UCSD-AML1 (cell line): ENCODE data around the gene ARHGAP25.

ENCODE experiments used
- DNase-seq: peaks from one replicate; lab custom pipeline; 2025; ENCODE audit not compliant: unreplicated experiment; lab: John Stamatoyannopoulos, UW

Gene ARHGAP25

DNA sequence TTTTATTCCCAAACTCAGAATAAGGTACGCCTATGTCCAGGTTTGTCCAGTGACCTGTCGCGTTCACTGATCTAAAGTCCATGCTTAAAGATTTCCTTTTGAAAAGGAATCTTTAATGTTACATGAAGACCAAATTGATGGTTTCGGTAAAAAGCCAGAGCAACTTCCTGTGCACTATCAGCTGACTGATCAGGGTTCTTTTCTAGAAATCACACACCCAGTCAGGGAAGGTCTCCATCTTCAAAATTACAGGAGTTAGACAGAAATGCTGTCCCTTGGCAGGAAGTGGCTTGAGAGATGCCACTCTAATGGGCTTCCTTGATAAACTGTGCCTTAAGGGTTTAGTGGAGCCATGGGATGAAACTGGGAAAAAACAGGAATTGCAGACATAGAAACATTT, 14.7 kb upstream of the ARHGAP25 start:
- no peak for DNase-seq

DNA sequence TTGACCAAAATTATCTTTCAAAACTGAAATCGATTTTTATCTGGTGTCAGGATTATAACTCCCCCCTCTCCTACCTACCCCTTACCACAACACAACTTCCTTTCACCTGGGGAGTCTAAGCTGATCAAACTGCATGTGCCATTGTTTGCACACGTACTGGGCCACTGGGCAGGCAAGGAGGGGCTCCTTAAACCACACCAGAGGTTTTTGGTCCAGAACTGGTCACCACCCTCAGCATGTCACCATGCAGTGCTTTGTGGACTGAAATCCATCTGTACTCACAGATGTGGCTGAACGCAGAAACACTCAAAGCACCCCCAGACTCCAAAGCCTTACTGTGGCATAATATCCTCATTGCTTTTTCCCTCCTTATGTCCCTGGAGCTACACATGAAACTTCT, 13.9 kb upstream of the ARHGAP25 start:
- no peak for DNase-seq

DNA sequence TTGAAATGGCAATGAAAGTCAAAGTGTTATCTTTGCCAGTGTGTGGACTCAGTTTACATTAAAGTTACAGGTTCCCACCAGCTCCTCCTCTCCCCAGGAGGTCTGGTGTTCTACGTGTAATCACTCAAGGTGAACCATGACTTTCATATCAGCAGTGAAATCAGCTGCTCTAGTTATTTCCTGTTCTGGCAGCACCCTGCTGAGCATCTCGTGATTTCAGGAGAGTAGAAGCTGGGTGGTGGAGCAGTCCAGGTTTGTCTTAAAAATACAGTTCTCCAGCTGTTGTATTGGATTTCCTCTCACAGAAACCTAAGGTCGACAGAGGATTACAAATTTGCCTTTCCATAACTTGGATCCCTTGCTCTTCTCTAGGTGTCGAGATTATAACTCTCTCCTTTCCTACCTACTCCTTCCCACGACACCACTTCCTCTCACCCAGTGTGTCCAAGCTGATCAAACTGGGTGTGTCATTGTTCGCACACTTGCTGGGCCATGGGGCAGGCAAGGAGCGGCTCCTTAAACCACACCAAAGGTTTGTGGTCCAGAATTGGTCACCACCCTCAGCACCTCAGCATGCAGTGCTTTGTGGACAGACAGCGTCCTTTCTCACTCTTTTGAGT, 13.0 kb upstream of the ARHGAP25 start:
- no peak for DNase-seq

DNA sequence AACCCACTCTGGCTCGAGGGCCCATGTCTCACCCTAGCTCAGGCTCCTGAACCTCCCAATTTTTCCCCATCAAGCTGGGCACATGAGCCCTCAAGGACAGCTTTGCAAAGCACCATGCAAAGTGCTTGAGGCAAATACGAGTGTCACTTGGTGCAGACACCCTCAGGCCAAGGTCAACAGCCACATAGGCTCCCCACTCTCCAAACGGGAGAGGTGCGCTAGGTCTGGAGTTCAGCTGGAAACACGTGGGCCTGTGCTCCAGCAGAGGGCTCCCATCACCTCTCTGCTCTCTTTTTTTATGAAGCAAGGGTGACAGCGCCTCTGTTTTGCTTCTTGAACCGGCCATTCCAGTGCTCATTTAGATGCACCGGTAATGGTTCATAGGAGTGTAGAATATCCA, 11.9 kb upstream of the ARHGAP25 start:
- peak; percentile 39 for DNase-seq

DNA sequence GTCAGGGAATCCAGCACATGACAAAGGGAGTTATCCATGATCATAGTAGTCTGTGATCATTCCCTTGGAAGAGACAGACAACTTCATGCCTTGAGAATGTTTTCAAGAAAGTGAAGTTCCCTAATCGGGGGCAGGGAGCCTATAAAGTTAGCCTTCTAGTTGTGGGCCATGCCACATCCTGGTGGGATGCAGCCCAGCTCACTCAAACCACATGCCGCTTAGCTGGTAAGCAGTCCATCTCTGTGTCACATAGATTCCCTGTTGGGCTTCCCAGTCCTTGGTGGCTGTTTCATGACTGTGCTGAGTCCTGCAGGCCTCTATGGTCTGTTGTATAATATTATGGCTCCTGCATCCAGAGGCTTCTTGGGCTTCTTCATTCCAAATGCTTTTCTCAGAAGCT, 11.4 kb upstream of the ARHGAP25 start:
- DNase-seq, result peak; percentile 46

DNA sequence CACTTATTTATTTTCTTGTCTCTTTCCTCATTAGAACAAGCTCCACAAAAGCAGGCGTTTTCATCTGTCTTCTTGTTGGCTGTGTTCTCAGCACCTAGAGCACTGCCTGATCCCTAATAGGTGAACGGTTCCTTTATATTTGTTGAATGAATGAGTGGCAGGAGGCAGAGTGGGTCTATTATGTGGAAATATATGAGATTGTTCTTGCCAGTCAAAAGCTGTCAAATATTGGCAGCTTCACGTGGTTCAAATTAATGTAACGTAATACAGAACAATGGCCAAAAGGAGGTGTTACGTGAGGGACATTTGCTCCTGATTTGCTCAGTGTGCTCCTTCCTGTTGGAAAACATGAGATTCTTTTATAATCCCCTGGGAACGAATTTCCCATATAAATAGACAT, 8.5 kb upstream of the ARHGAP25 start:
- DNase-seq, result no peak

DNA sequence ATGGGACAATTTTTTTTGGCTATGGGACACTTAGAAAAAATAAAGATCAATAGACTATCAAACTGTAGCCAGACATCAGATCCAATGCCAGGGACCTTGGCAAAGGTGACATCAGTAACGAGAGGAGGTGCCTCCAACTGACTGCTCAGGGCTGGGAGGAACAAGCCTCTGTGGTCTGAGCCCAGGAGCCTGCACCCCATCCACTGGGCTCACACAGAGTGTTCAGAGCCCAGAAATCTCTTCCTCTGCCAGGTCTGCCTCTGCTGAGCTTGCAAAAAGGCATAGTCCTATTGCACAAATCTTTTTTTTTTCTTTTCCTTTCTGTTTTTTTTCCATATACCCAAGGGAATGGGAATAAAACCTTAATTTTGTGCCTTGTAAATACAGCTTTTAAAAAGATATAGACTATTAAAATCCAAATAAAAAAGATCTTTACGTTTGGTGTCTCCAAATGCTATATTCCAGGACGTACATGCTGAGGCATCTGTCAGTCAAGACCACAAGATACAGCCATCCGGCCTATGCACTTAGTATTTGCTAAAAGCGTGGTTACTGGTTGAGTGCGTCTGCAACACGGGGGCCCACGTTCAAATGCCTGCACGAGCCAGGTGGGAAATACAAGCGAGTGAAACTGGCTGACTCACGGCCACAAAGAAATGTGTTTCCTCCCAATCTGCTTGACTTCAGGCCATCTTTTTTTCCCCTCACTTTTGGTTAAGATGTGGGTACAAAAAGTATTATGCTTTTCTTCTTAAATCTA, 7.8 kb upstream of the ARHGAP25 start:
- peak; percentile 75 for DNase-seq

DNA sequence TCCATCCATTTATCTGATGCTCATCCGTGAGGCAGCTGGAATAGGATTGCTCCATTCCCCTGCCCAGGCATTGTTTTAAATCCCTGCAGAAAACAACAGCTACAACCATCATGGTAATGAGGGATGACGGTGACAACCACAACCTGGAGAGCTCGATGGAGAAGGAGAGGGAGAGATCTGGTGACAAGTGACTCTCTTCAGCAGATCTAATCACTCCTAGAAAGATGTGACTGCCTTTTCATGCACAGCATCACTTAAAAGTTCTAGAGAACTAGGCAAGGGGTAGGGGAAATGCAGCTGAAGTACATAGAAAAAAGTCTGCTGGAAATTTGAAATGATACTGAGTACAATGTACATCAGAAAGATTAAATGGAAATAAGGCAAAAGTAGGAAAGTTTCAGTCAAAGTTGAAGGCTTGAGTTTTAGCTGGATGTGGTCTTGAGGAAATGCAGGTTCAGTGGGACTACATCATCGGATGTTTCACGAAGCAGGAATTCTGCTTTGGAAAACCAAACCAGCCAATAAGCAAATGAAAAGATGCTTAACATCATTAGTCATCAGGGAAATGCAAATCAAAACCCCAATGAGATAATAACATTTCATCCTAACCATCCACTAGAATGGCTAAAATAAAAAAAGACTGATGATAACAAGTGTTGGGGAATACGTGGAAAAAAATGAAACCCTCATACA, 6.8 kb upstream of the ARHGAP25 start:
- no peak for DNase-seq

DNA sequence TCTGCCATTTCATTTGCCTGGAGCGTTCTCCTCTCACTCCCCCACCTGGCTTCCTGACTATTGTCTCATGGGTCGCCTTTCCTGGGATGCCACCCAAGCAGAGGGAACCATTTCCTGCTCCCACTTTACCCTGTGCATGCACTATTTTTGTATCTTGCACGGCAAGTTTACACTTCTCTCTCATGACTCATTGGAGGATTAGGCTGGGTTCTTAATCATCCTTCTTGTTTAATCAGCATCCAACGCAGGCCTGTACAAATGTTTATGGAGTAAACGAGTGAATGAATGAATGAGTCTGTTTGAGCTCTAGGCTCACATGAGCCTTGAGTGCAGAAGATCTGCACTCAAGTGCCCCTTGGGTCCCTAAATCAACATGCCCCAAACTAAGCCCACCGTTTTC, 3.8 kb upstream of the ARHGAP25 start:
- DNase-seq, result no peak

DNA sequence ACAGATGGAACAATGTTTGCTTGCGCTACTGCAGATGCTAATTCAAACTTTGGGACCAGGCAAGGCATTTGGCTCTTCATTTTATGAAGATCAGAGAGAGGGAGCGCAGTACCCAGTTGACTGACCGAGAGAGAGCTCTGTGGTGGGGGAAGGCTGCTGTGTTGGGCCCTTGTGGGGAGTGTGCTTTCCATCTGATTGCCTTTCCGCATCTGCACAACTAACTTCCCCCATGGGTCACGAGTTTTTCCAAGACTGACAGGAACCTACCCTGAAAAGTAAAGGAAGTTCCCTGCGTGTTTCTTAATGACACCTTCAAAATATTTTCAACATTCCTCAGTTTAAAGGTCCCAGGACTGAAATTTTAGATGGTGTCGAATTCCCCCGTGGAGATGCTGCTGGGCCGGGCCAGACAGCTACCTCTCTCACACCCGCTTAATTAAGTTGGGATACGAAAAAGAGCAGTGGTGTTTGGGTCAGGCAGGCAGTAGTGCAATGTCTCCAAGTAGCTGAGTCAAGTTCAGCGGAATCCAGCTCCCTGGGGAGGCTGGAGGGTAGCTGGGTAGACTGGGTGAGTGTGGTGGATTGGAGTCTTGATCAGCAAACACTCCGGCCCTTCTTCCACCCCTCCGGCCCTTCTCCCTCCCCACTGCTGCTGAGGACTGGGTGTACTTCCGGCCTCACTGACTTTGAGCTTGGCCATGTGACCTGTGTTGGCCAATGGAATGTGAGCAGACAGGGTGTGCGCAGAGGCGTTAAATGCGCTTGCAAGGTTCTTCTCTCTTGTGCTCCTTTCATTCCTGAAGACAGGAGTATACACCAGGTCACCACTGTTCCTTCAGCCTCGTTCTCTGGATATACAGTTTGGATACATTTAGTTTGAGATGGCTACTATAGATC, 2.3 kb upstream of the ARHGAP25 start:
- DNase-seq, result peak; percentile 67

DNA sequence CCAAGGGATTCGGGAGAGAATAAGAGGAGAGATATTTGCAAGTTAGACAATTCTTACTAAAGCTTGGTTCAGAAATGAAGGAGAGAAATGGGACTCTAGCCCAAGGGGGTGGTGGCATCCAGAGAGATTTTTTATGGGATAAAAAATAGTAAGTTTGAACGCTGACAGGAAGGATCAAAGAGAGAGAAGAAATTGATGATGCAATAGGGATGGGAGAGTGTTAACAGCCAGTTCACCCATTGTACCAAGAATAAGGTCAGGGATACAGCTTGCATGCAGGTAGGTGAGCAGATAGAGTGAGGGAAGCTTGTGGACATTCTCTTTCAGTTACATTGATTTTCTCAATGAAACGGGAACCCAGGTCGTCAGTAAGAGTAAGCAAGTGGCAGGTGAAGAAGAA, 1.2 kb upstream of the ARHGAP25 start:
- no peak for DNase-seq

DNA sequence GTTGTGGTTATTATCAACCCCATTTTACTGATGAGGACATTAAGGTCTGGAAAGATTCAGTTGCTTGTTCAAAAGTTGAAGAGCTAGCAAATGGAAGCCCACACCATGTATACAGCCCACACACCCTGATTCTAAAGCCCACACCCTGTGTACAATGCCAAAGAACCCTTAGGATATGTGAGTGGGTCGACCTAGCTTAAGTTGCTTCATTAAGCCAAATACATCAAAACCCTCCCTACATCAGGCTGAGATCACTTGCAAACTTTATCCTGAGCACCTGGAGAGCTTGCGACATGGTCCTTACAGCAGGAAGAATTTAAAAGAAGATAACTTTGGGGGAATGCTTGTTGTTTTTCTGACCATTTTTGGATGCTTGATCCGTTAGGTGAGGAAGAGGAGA, 435 bp upstream of the ARHGAP25 start:
- DNase-seq, result no peak

DNA sequence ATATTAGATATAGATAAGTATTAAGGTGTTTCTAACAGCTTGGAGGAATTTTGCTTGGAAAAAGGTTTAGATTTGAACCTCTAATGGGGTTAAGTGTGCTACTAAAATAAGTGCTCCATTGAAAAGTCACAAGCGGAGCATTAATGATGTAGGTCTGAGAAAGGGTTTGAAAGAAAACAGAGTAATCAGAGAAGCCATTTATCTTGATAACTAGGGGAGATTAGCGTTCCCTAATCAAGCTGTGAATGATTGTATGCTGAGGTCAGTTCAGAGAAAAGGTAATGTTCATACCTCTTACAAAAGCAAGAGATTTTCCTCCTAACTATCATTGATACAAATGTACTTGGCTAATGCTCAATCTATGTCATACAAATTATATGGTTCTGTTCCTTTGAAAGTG, 1.5 kb downstream of the ARHGAP25 start:
- DNase-seq, result no peak

DNA sequence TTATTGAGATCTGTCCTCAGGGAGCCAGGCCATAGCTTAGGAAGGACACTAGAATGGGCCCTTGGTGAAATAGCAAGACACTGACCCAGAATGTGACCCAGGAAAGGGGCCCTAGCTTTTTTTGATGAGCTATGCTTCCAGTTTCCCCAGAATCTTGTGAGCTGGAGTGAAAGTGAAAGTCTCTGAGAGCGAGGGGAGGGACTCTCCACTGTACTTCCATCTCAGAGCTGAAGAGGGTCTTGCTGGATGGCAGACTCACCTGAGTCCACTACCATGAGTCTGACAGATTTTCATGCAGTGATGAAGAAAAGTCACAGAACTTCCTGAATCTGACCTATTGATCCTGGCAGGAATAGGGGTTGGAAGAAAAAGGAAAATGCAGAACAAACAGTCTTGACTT, 3.1 kb downstream of the ARHGAP25 start:
- no peak for DNase-seq

DNA sequence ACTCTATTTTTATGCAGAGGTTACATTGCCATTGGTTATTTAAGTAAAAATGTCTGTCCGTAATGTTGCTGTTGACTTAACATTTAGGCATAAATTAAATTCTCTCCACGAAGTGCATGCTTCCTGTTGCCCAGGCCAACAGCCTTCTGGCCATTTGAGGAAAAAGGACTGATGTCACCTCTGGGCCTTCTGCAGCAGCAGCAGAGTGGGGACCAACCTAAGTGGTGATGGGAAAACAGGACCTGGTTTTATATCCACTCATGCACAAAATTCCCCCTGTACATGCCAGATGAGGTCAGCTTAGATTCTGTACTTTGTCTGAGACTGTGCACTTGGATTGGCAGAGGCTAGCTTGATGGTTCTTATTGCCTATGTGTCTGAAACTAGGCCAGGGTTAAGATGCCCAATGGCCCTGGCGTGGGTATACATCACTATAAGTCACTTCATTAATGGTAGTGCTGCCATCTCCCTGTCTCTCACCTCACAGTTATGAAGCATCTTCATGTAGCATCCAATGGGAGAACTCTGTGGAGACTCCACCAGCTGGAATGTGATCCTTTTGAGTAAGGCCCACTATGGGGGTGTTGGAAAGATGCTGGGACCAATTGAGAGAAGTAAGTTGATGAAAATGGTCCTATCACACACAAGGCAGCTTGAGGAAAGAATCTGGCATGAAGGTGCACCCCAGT, 4.4 kb downstream of the ARHGAP25 start:
- DNase-seq, result no peak

DNA sequence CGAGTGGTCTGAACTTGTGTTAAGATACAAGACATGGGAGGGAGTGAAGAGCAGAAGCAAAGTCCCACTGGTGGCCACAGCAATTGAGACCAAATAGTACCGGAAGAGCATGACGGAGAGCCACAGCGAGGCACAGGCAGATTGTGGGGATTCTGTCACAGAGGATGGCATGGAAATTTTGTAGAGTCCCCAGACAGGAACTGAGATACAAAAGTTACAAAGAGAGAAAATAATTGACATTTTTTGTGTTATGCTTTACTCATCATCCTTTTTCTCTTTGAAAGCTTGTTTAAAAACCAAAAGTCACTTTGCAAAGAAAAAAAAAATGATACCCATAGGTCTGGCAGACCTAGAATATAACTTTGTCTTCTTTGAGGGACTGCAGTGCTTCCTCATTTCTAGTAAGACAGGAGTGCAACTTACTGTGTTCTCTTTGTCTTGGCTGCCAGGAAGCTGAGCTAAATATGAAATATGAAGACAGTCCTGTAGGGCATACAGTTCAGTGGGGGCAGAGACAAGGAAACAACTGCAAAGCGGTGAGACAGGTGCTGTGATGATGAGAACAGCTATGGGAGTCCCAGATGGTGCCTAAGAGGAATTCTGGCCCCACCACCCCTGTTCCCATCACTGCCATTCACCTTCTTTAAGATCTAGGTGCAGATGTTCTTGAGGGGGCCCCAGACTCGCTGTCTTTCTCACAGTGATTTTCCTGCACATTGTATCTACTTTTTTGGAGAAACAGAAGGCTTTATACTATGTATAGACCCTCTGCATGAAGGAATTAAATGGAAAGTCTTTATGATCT, 5.2 kb downstream of the ARHGAP25 start:
- no peak for DNase-seq

DNA sequence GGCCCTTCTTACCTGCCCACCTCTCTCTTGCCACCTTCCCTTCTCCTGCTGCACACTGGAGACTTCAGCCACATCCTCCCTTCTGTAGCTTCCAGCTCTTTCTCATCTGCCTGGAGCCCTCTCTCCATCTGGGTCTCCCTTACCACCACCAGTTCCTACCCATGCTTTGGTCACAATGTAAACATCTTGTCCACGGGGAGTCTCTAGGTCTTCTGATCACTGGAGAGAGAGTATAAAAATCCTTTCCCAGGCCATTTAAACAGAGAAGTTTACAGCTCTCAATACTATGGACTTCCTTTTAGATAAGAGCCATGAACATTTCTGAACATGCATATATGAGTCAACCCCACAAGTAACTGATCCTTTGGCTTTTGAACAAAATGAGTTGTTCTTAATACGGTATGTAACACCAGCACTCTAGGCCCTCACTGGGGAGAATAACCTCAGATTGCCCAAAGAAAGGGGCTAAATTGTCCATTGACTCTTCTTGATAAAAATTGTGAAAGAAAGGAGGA, 5.8 kb downstream of the ARHGAP25 start:
- DNase-seq, result no peak

DNA sequence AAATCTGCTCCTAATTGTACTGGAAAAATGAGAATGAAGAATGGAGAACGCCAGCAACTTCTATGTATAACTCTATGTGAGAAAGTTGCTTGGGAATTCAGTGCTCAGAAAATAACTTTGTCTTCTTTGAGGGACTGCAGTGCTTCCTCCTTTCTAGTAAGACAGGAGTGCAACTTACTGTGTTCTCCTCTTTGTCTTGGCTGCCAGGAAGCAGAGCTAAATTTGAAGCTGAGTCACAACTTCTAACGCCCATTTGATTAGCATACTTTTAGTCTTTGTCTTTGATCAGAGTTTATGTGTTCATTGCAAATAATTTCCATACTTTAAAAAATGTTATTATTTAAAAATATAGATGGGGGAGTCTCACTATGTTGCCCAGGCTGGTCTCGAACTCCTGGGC, 6.6 kb downstream of the ARHGAP25 start:
- DNase-seq, result no peak

DNA sequence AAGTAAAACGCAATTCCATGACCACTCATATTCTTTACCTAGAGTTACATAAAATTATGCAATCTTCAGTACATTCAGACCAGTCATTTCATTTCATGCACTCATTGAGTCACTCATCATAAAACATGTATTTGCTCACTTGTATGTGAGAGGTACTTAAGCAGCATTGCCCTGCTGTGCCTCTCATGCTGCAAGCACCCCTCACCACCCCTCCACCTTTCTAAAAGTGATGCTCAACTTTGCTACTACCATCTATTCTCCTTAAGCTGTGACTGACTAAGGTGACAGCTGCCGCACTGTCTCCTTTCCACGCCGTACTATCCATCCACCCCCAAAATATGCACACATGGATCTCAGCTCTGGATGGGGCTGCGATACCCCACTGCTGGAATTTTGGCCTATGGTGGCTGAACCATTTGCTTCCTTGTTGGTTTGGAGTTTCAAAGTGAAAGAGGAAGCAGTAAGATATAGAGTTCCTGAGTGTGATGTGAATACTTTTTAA, 7.2 kb downstream of the ARHGAP25 start:
- no peak for DNase-seq
